Muscle layer of duodenum (tissue), 2 donors: ENCODE data around the gene USHBP1.
"Not testable (repeated sequence)": the region's sequence is repeated elsewhere in the genome, so short reads cannot be mapped to it uniquely, and the experiment has no call there.

Source experiments
- H3K27ac ChIP-seq: one replicate; pipeline ENCODE4 v1.7.0; 2013; ENCODE audit warnings: mild to moderate bottlenecking, low read length
- H3K27me3 ChIP-seq: one replicate; pipeline ENCODE4 v1.7.0; 2013; ENCODE audit warnings: low read depth, mild to moderate bottlenecking, control low read depth, low read length
- H3K36me3 ChIP-seq, 2 donors: one replicate each; pipeline ENCODE4 v1.7.0; 2013; ENCODE audit warnings: low read length in 2 of 2, control low read depth in 1 of 2, mild to moderate bottlenecking in 1 of 2; ENCODE audit not compliant: insufficient read depth in 2 of 2, control insufficient read depth in 1 of 2
- H3K4me1 ChIP-seq, 2 donors: one replicate each; pipeline ENCODE4 v1.7.0; 2013; ENCODE audit warnings: low read length in 2 of 2, mild to moderate bottlenecking in 2 of 2, control low read depth in 1 of 2, moderate library complexity in 1 of 2; ENCODE audit not compliant: insufficient read depth in 2 of 2, control insufficient read depth in 1 of 2
- H3K4me3 ChIP-seq, 2 donors: one replicate each; pipeline ENCODE4 v1.7.0; 2013; ENCODE audit warnings: low read length in 2 of 2, low read depth in 1 of 2, mild to moderate bottlenecking in 1 of 2
- H3K9me3 ChIP-seq, 2 donors: one replicate each; pipeline ENCODE4 v1.7.0; 2013; ENCODE audit warnings: low read length in 2 of 2, control low read depth in 1 of 2, mild to moderate bottlenecking in 1 of 2; ENCODE audit not compliant: control insufficient read depth in 1 of 2
- donor health status: healthy.

Gene USHBP1

DNA sequence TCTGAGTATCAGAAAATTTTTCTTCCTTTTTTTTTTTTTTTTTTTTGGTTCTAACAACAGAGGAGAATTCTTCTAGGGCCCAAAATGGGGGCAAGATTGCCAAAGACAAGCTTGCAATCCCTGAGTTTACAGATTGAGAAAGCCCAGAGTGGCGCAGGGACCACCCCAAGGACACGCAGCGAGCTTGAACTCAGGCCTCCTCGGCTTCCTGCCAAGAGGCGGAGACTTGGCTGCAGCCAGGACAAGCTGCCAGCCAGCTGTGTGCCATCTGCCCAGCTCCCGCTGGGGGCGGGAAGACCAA is 40.6 kb upstream of the USHBP1 start:
- H3K27me3 ChIP-seq = no peaks in the 10 kb centered on the region
- H3K27ac ChIP-seq = peak overlapping the region; percentile 88
- H3K9me3 ChIP-seq = no peaks in the 10 kb centered on the region
- H3K36me3 ChIP-seq = no peaks in the 10 kb centered on the region
- H3K4me1 ChIP-seq = peaks cover 15 to 44% of the 10 kb centered on the region in 2 donors
- H3K4me3 ChIP-seq = peak overlapping the region; percentile 72 to 92

DNA sequence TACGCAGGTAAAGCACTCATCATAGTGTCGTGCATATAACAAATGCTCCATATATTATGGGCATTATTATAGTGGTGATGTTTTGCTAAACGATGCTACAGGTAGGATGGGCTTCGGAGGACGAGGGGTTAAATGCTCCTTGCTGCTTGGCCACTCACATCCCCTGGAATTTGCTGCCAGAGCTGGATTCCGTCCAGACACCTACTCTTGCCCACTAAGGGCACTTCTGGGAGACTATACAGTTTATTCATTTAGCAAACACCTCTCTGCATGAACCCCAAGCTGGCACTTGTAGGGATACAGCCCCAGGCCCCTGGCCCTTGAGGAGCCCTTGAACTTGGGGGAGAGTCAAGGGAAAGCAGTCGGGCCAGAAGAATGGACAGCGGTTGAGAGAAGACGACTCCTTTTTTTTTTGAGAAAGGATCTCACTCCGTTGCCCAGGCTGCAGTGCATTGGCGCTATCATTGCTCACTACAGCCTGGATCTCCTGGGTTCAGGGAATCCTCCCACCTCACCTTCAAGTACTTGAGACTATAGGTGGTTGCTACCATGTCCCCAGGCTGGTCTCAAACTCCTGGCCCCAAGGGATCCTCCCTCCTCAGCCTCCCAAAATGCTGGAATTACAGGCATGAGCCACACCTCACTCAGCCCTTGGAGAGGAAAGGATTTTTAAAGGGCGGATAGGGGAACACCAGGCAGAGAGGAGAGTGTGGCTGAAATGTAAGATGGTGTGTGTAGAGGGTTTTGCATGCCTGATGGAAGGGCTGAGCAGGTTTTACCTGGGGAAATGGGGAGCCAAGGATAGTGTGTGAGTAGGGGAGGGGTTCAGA is 40.1 kb upstream of the USHBP1 start:
- H3K36me3 ChIP-seq = no peaks in the 10 kb centered on the region
- peak overlapping the region; percentile 88 for H3K27ac ChIP-seq
- no peak overlapping the region for H3K4me3 ChIP-seq
- no peaks in the 10 kb centered on the region for H3K27me3 ChIP-seq
- H3K9me3 ChIP-seq = no peaks in the 10 kb centered on the region
- peaks cover 13 to 40% of the 10 kb centered on the region in 2 donors for H3K4me1 ChIP-seq

DNA sequence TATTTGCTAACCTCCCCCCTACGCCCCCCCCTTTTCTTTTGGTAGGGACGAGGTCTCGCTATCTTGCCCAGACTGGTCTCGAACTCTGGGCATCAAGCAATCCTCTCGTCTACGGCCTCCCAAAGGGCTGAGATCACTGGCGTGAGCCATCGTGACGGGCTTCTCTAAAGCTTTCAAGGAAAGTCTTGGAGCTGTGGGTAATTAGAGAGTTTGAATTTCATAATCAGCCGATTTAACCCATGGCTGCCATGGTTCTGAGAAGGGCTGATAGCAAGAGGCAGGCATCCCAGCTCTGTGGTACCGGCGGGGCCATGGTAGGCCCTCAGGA is 39.4 kb upstream of the USHBP1 start:
- Histone ChIP-seq H3K27me3 (no peaks in the 10 kb centered on the region), H3K4me1 (peaks cover 13 to 40% of the 10 kb centered on the region in 2 donors), H3K27ac (peak overlapping the region; percentile 1), H3K4me3 (peak overlapping the region in 1 of 2 donors; percentile 79), H3K9me3 (no peaks in the 10 kb centered on the region), H3K36me3 (no peaks in the 10 kb centered on the region)

DNA sequence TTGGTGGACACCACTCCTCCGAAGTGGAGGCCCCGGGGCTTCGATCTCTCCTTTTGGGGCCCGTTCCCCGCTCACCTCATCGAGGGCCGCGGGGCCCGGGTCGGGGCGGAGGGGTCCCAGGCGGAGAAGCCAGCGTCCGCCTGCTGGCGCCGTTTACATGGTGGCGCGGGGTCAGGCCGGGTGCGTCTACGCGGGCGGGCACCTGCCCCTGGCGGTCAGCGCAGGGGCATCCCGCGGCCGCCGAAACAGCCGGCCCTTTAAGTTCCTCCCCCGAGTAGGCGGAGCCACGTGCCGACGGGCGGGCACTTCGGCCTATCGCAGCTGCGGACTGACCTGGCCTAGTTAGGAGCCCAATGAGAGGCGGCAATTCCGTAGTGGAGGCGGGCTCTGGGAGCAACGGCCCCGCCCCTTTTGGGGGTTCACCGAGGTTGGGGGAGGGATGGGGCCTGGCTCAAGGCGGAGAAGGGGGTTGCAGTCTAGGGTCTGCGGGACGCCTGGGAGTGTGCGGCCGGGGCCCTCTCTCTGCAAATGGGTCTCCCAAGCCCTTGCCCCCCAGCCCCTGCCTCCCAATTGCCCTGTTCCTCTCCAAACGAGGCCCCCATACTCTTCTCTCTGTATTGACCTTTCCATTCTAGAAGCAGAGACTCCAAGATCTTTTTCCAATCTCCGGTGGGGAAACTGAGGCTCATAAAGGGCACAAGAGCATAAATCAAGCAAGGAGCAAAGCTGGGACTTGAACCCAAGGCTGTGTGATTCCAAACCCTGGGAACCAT is 38.8 kb upstream of the USHBP1 start, which contains the start of gene ABHD8:
Gene ABHD8 (minus strand): TSS at position 259 of the 773 bp plus-strand sequence. CDS start 1,809 bp downstream, outside the sequence.
- H3K27ac ChIP-seq = peak within 1 kb of the TSS; percentile 1
- H3K4me3 ChIP-seq = peak within 1 kb of the TSS; percentile 48 to 79
- peaks cover 0 to under 1% of the 10 kb centered on the region in 2 donors for H3K36me3 ChIP-seq
- H3K27me3 ChIP-seq = no peaks in the 10 kb centered on the region
- no peaks in the 10 kb centered on the region for H3K9me3 ChIP-seq
- peaks cover 13 to 40% of the 10 kb centered on the region in 2 donors for H3K4me1 ChIP-seq

DNA sequence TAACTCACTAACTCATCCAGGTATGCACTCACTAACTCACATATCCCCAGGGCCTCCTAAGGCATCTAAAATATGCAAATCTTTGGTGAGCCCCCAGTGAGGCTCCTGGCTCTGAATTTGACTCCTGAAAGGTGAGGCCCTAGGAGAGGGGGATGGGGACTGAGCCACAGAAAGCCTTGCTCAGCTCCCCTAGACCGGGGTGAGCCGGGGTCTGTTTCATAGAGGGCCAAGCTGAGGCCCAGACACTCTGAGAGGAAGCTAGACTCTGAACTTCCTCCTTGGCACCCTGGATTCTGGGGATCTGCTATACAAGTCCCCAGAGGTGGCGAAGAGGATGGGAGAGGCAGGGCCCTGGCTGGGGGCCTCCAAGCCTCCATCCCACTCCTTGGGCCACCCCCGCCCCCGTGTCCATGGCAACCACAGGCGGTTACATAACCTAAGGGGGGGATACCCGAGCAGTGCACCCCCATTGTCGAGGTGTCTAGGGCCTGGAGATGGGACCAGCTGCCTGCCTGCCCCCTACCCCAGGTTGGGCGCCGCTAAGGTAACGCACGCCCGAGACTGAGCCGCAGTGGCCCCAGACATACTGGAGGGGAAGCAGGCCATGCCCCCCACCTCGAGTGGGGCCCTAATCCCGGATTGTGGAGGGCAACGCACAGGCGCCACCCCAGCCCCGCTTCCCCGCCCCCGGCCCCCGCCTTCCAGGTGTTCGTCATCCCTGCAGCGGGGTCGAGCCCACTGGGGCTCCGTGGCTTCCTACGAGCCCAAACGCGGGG is 38.0 kb upstream of the USHBP1 start:
- Histone ChIP-seq H3K4me1 (peaks cover 13 to 40% of the 10 kb centered on the region in 2 donors), H3K27ac (no peak overlapping the region), H3K27me3 (no peaks in the 10 kb centered on the region), H3K4me3 (peak overlapping the region; percentile 48 to 79), H3K9me3 (no peaks in the 10 kb centered on the region), H3K36me3 (peaks cover 0 to 5% of the 10 kb centered on the region in 2 donors)

DNA sequence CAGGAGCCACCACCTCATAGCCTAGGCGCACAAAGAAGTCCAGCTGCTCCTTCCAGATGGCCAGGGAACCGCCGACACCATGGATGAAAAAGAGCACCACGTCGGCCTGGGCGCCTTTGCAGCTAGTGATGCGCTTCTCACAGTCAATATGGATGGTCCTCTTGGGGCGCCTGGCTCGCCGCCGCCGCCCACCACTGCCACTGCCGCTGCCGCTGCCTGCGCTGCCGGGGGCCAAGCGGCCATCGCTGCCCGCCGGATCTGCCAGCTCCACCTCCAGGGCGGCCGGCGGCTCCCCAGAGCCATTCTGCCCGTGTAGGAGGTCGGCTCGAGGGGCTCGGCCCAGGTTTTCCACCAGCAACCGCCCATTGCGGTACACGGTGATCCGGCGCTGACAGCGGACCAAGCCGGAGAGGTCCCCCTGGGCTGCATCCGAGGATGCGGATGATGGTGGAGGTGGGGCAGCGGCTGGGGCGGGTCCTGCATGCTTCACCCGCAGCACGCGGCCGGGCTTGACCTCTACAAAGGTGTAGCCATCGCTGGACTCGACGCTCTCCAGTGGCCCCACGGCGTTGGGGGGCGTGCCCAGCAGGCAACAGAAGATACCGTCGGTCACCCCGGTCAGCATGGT is 36.6 kb upstream of the USHBP1 start:
- Histone ChIP-seq H3K36me3 (peaks cover 0 to 5% of the 10 kb centered on the region in 2 donors), H3K27ac (no peak overlapping the region), H3K4me3 (no peak overlapping the region), H3K9me3 (no peaks in the 10 kb centered on the region), H3K27me3 (no peaks in the 10 kb centered on the region), H3K4me1 (peaks cover 7 to 32% of the 10 kb centered on the region in 2 donors)

DNA sequence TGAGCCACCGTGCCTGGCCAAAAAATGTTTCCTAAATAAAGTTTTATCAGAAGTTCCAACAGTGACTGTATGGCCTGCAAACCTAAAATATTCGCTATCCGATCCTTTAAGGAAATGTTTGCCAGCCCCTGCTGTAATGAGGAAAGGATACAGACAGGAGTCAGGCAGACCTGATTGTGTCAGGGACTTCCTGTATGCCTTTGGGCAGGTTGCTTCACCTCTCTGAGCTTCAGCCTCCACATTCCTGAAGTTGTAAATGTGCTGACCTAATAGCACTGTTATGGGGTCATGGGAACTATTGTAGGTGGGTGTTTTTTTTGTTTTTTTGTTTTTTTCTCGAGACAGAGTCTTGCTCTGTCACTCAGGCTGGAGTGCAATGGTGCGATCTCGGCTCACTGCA is 32.4 kb upstream of the USHBP1 start:
- Histone ChIP-seq H3K27ac (no peak overlapping the region), H3K9me3 (no peaks in the 10 kb centered on the region), H3K36me3 (peaks cover 0 to 11% of the 10 kb centered on the region in 2 donors), H3K4me1 (peaks cover 0 to 7% of the 10 kb centered on the region in 2 donors), H3K4me3 (no peak overlapping the region), H3K27me3 (no peaks in the 10 kb centered on the region)

DNA sequence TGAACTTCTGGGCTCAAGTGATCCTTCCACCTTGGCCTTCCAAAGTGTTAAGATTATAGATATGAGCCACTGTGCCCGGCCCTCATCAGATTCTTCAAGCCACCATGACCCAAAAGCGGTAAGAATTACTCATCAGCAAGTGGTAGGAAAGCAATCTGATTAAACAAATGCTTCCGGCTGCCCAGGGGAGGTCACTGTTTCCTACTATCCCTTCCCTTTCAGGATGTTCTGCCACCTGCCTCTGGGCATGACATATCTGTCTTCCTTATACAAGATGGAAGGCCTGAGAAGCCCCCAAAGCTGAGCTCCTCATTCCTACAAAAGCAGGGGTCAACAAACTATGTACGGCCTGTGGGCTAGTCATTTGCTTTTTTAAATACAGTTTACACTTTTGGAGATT is 31.7 kb upstream of the USHBP1 start:
- no peaks in the 10 kb centered on the region for H3K27me3 ChIP-seq
- no peaks in the 10 kb centered on the region for H3K9me3 ChIP-seq
- H3K4me1 ChIP-seq = peaks cover 0 to 7% of the 10 kb centered on the region in 2 donors
- peaks cover 0 to 11% of the 10 kb centered on the region in 2 donors for H3K36me3 ChIP-seq
- H3K27ac ChIP-seq = no peak overlapping the region
- H3K4me3 ChIP-seq = no peak overlapping the region

DNA sequence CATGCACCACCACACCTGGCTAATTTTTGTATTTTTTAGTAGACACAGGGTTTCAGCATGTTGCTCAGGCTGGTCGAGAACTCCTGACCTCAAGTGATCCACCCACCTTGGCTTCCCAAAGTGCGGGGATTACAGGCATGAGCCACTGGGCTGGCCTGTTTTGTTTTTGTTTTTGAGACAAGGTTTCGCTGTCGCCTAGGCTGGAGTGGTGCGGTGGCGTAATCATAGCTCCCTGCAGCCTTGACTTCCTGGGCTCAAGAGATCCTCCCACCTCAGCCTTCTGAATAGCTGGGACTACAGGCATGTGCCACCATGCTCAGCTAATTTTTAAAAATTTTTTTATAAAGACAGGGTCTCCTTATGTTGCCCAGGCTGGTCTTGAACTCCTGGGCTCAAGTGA is 31.0 kb upstream of the USHBP1 start:
- not testable (repeated sequence) for H3K9me3 ChIP-seq, H3K4me3 ChIP-seq, H3K27me3 ChIP-seq, H3K4me1 ChIP-seq, H3K27ac ChIP-seq
- peaks cover 0 to 11% of the 10 kb centered on the region in 2 donors for H3K36me3 ChIP-seq

DNA sequence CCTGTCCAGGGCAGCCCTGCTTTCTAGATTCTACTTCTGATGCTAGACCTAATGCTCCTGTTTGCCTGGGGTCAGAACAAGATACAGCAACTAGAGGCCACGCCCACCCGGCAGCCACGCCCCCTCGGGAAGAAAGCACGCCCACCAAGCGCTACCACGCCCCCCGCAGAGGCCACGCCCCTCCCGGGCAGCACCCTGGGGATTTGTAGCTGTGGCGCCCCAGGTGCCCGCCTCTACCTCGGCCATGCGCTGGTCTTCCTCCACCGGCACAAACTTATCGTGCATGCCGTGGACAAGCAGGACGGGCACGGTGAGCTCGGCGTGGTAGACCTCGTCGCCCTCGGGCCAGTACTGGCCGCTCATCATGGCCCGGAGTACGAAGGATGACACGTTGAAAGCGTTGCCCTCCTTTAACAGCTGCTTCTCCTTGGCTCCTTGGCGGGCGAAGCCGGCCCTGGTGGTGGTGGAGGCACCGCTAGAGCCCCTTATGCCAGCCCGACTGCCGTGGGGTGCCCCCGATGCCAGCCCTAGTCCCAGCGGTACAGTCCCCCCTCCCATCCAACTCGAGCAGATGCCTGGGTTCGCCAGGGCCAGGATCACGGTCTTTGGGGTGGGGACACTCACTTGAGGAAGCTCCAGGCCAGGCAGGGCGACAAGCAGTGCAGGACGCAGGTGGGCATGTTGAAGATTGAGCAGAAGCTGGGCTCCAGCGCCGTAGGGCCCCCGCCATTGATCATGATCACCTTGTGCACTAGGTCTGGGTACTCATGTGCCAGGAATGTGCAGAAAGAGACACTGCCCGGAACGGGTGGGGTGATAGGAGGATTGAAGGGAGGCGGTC is 29.7 kb upstream of the USHBP1 start:
- peaks cover 0 to 11% of the 10 kb centered on the region in 2 donors for H3K36me3 ChIP-seq
- peaks cover 0 to 10% of the 10 kb centered on the region in 2 donors for H3K4me1 ChIP-seq
- no peak overlapping the region for H3K4me3 ChIP-seq
- no peak overlapping the region for H3K27ac ChIP-seq
- no peaks in the 10 kb centered on the region for H3K27me3 ChIP-seq
- H3K9me3 ChIP-seq = no peaks in the 10 kb centered on the region
